Vagina (tissue), 2 donors: ENCODE results near the gene GBX2. TPM values are rescaled to one million over a fixed set of nuclear protein-coding genes. Genes with fewer than 3 reads are reported as not detected.
"Not testable (repeated sequence)": the region's sequence is repeated elsewhere in the genome, so short reads cannot be mapped to it uniquely, and the experiment has no call there.

ENCODE experiments used
- DNase-seq, 2 donors: peaks; one replicate each; pipeline ENCODE4 v3.0.0-alpha.2; 2017; ENCODE audit errors: extremely low spot score in 2 of 2
- H3K27ac ChIP-seq: fragments of 200-600 bp; sonication (generic); one replicate; pipeline ENCODE4 v1.5.1; 2019
- H3K27me3 ChIP-seq: fragments of 200-600 bp; sonication (generic); one replicate; pipeline ENCODE4 v1.5.1; 2019
- H3K36me3 ChIP-seq, 2 donors: fragments of 200-600 bp; sonication (generic); one replicate each; pipeline ENCODE4 v1.5.1; 2017 to 2019
- H3K4me1 ChIP-seq: fragments of 200-600 bp; sonication (generic); one replicate; pipeline ENCODE4 v1.5.1; 2019
- H3K4me3 ChIP-seq, 2 donors: fragments of 200-600 bp; sonication (generic); 1 replicate in 1 of 2; 2 replicates in 1 of 2; pipeline ENCODE4 v1.5.1; 2016 to 2019
- H3K9me3 ChIP-seq: fragments of 200-600 bp; sonication (generic); one replicate; pipeline ENCODE4 v1.5.1; 2019
- CTCF ChIP-seq, 3 experiments: fragments of 450-650 bp in 2 of 3; fragments of 200-600 bp in 1 of 3; sonication (generic) in 1 of 3; IDR thresholded peaks; one replicate each; pipeline ENCODE4 v1.5.1; 2017 to 2019; ENCODE audit warnings: antibody characterized with exemption in 3 of 3, mild to moderate bottlenecking in 2 of 3, moderate library complexity in 2 of 3
- POLR2A ChIP-seq, 2 donors: fragments of 450-650 bp; IDR thresholded peaks; one replicate each; pipeline ENCODE4 v1.6.1; 2017; ENCODE audit warnings: antibody characterized with exemption in 2 of 2, mild to moderate bottlenecking in 2 of 2, moderate library complexity in 2 of 2
- POLR2AphosphoS5 ChIP-seq, 2 donors: sonication (generic); formaldehyde crosslinking; IDR thresholded peaks; one replicate each; pipeline ENCODE4 v1.9.0; 2017; ENCODE audit warnings: antibody characterized with exemption in 2 of 2, mild to moderate bottlenecking in 2 of 2, low read depth in 1 of 2; ENCODE audit not compliant: insufficient read depth in 1 of 2
- intact Hi-C: fragments of 100-400 bp; cut with DNase I; formaldehyde crosslinking; loops from one replicate; pipeline ENCODE4 v1.15.1; 2023
- total RNA-seq: library from RNA; depleted of rRNA; stranded (reverse); fragments of >200 nt; gene quantifications from one replicate; pipeline ENCODE4 v1.2.3, GENCODE V29; 2016

The GBX2 gene
- total RNA-seq, 1 donor from 2014 or later, result not detected

- H3K9me3 ChIP-seq, result no peaks in the 10 kb centered on the region
- H3K27ac ChIP-seq, result no peak overlapping the region
- no peaks in the 10 kb centered on the region for H3K4me1 ChIP-seq
- H3K4me3 ChIP-seq, result no peak overlapping the region
- no peak for TF ChIP-seq POLR2AphosphoS5 (IDR thresholded peaks at IDR 0.05; ENCODE audit: insufficient read depth in 1 of 2, low read depth in 1 of 2)
- TF ChIP-seq CTCF (IDR thresholded peaks at IDR 0.05), result no peak
- no peak for TF ChIP-seq POLR2A (IDR thresholded peaks at IDR 0.05)
- no peaks in the 10 kb centered on the region for H3K36me3 ChIP-seq
- no peaks in the 10 kb centered on the region for H3K27me3 ChIP-seq
- intact Hi-C loops, result no loop called here
- peak in 1 of 2 donors; percentile 40 for DNase-seq
Observed at GRCh38 chr2:236143811-236144210, 24.4 kb downstream of the GBX2 start.

- H3K4me3 ChIP-seq, H3K27me3 ChIP-seq, H3K9me3 ChIP-seq, H3K27ac ChIP-seq, DNase-seq, H3K36me3 ChIP-seq, intact Hi-C loops, H3K4me1 ChIP-seq: not testable (repeated sequence)
Observed at GRCh38 chr2:236141616-236142015, 26.6 kb downstream of the GBX2 start.

GRCh38 chr2:236137066-236137465, 31.1 kb downstream of the GBX2 start:
- Histone ChIP-seq H3K9me3 (no peaks in the 10 kb centered on the region), H3K4me1 (no peaks in the 10 kb centered on the region), H3K4me3 (no peak overlapping the region), H3K36me3 (no peaks in the 10 kb centered on the region), H3K27ac (no peak overlapping the region), H3K27me3 (no peaks in the 10 kb centered on the region)
- intact Hi-C loops, result no loop called here
- TF ChIP-seq CTCF (IDR thresholded peaks at IDR 0.05) (no peak), POLR2AphosphoS5 (IDR thresholded peaks at IDR 0.05; ENCODE audit: insufficient read depth in 1 of 2, low read depth in 1 of 2) (no peak), POLR2A (IDR thresholded peaks at IDR 0.05) (no peak)
- DNase-seq, result no peak

GRCh38 chr2:236136538-236136937, 31.6 kb downstream of the GBX2 start:
- no peak overlapping the region for H3K4me3 ChIP-seq
- intact Hi-C loops, result no loop called here
- no peaks in the 10 kb centered on the region for H3K36me3 ChIP-seq
- H3K4me1 ChIP-seq, result no peaks in the 10 kb centered on the region
- H3K27me3 ChIP-seq, result no peaks in the 10 kb centered on the region
- no peaks in the 10 kb centered on the region for H3K9me3 ChIP-seq
- no peak for DNase-seq
- TF ChIP-seq POLR2AphosphoS5 (IDR thresholded peaks at IDR 0.05; ENCODE audit: insufficient read depth in 1 of 2, low read depth in 1 of 2), result no peak
- no peak for TF ChIP-seq CTCF (IDR thresholded peaks at IDR 0.05)
- TF ChIP-seq POLR2A (IDR thresholded peaks at IDR 0.05), result no peak
- H3K27ac ChIP-seq, result no peak overlapping the region

GRCh38 chr2:236133410-236134012, 34.7 kb downstream of the GBX2 start:
- intact Hi-C loops, result no loop called here
- no peaks in the 10 kb centered on the region for H3K4me1 ChIP-seq
- H3K27me3 ChIP-seq, result no peaks in the 10 kb centered on the region
- no peaks in the 10 kb centered on the region for H3K36me3 ChIP-seq
- DNase-seq, result no peak
- TF ChIP-seq POLR2AphosphoS5 (IDR thresholded peaks at IDR 0.05; ENCODE audit: insufficient read depth in 1 of 2, low read depth in 1 of 2) (no peak), POLR2A (IDR thresholded peaks at IDR 0.05) (no peak), CTCF (IDR thresholded peaks at IDR 0.05) (no peak)
- H3K9me3 ChIP-seq, result no peaks in the 10 kb centered on the region
- no peak overlapping the region for H3K27ac ChIP-seq
- no peak overlapping the region for H3K4me3 ChIP-seq
